Measurements from ENCODE around the gene AMIGO3.
A peak's percentile ranks its signal among the peaks of the same experiment; 100 is the strongest.

Gene AMIGO3

GRCh38 chr3:49724586-49724985 lies 5.1 kb upstream of the AMIGO3 start:
- DNase-seq = no peak

DNA sequence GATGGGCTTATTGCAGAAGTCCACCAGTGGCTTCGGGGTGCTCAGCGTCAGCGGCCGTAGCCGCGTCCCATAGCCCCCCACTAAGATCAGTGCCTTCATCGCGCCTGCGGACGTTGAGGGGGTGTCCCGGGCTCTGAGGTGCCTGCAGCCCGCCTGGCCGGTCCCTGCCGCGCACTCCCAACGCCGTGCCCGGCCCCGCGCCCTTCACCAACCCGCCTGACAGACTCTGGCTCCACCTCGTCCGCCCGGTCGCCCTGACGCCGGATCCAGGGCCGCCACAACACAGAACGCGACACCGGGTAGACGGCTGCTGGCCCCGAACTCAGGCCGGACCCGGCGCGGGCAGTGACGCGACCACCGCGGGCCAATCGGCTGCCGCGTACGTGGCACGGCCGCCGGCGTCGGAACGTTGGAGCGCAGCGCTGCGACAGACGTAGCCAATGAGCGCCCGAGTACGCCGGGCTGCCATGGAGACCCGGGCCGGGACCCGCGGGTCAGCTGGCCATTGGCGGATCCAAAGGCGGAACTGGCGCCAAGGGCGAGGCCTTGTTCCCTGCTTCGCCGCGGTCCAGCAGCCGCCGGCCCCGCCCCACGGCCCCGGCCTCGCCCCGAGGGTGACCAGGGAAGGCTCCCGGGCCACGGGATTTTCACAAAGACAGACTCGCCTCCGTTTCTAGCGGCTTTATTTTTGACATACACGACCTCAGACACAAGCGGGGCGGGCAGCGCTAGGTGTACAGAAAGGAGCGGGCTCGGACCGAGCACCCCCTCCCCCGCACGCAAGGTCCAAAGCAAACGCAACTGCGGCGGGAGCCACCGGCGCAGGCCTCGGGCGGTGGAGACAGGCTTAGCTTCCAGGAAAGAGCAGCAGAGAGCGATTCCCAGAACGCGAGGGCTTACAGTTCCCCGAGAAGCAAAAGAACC lies 4.4 kb upstream of the AMIGO3 start, which contains the start of gene GMPPB:
TSS of gene GMPPB (minus strand) at position 324 of the 924 bp plus-strand sequence. CDS start at position 99, 225 bp downstream.
- peak; percentile 98 for DNase-seq

DNA sequence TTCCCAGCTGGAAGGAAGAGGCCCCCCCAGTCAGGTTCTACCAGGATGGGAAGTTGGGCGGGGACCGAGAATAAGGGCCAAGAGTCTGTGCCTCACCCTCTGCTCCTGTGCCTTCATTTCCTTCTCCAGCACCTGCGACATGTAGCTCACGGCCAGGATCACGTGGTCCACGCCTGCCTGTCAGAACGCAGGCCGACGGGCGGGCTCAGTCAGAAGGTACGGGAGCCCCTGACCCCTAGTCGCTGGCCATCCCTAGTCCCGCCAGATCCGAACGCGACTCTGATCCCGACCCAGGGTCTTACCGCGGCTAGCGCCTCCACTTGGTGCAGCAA lies 3.8 kb upstream of the AMIGO3 start:
- DNase-seq = no peak

DNA sequence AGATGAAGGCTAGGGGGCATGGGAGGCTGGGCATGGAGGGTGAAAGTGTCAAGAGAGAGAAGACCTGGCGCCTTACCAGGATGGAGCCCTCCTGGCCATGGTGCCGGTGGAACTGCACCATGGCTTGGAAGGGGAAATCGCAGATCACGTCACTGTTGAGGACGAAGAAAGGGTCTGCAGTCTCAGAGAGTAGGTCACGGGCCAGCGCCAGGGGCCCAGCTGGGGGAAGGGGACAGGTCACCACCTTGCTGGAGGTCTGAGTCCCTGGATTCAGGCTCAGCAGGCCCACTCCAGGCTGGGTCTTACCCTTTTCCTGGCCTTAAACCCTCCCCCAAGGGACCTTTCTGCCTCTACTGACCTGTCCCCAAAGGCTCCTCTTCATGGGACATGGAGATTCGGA lies 3.4 kb upstream of the AMIGO3 start:
- DNase-seq = no peak

DNA sequence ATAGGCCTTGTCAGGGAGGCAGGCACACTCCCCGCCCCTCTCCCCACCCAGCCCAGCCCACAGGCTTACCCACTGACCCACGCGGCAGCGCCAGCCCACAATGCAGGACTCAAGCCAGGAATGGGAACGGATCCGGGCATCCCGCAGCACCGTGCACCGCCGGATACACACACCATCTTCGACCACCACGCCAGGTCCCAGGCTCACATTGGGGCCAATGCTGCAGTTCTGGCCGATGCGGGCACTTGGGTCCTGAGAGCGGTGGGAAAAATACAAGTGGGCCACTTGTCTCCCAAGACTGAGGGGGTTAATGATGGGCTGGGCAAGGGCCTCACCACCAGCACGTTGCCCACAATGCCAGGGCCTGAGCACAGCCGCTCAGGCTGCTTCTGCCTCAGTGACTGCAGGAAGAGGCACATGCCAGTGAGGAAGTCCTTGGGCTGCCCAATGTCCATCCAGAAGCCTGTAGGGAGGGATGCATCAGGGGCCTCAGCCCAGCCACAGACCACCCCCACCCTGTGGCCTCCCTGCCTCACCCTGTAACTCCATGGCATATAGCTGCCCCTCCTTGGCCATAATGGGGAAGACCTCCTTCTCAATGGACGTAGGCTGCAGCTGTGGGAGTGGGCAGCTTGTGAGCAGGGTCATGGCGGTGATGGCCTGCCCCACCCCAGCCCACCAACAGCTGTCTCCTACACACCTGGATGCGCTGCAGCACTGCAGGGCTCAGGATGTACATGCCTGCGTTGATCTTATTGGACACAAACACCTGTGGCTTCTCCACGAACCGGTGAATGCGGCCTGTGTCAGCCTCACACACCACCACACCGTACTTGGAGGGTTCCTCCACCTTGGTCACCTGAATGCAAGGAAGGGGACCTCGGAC lies 2.7 kb upstream of the AMIGO3 start:
- no peak for DNase-seq

DNA sequence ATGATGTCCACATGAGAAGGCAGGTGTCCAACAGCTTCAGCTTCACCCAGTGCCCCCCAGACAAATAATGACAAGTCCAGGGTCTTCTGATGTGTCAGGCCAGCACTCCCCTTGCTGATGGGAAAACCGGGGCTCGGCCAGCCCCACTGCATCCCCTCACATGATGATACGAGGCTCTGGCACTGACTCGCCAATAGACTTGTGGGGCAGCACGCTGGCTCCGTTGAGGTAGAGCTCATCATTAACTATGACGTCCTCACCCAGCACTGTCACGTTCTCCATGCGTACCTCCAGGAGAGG lies 2.1 kb upstream of the AMIGO3 start:
- DNase-seq = no peak

DNA sequence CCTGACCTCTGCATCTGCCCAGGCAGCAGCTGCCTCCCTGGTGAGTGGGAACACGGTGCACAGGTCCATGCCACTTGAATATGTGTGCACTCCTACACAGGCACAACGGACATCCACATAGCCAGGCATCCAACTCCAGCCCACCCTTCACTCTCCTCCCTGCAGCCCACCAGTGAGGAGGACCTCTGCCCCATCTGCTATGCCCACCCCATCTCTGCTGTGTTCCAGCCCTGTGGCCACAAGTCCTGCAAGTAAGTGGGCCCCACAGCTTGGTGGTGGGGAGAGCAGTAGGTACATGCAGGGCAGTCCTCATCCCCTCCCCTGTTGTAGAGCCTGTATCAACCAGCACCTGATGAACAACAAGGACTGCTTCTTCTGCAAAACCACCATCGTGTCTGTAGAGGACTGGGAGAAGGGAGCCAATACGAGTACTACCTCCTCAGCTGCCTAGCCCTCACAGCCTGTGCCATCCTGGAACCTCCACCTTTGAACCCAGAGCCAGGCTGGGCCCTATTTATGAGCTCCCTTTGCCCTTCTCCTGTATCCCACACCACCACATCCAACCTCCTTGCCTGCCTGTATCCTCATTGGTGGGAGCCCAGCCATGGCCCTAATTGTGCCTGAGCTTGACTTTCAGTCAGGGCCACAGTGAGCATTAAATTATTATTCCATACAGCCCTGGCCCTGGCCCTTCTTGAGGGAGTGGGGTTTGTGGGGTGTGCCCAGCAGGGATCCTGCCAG lies 1.5 kb upstream of the AMIGO3 start:
- no peak for DNase-seq

- DNase-seq = no peak
Observed at GRCh38 chr3:49718858-49719213, 648 bp downstream of the AMIGO3 start.

DNA sequence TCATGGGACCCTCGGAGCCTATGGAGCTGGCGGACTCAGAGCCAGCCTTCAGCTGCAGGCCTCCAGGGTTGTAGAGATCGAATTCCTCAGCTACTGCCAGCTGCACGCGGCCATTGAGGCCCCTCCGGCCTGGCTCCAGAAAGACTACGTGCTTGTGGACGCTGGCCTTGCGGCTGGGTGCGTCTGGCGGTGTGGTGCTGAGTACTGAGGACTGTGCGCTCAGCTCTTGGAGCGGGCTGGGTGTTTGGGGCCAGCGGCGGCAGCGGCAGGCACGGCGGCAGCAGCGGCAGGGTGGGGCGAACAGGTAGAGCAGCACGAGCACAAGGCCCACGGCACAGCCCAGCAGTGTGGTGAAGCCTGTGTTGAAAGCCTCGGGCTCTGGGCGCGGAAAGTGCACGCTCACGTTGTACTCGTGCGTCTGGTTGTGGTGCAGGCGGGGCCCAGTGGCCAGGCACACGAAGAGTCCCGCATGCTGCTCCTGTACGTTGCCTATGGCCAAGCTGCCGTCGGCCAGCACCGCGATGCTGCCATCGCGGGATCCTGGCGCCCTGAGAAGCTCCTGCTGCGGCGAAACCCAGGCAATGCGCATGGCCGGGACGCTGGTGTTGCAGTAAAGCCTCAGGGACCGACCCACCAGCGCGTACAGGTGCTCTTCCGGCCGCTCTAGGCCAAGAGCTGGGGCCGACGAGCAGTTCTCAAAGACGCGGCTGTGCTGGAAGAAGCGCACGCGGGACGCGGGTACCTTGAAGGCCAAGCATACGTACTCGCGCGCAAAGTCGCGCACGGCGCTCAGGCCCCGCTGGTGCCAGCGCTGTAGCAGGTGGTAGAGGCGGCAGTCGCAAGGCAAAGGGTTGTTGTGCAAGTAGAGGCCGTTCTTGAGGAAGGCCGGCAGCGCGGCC lies 1.3 kb downstream of the AMIGO3 start:
- DNase-seq = no peak

- no peak for DNase-seq
Observed at GRCh38 chr3:49717211-49717958, 2.1 kb downstream of the AMIGO3 start.

- no peak for DNase-seq
Observed at GRCh38 chr3:49716691-49717210, 2.7 kb downstream of the AMIGO3 start.

DNA sequence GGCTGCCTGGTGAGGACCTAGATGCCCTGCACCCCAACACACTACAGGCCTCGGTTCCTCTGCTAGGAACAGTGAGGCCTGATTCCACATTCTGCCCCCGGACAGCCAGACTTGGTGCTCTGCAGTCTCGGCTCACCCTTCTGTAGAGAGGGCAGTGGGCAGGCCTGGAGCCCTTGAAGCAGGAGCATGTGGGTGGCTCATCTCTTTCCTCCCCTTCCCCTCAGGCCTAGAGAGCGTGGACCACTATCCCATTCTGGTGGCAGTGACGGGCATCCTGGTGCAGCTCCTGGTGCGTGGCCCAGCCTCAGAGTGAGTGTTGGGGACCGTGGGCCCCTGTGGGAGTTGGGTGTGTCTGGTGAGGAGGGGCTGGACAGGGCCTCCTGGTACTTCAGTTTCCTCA lies 3.3 kb downstream of the AMIGO3 start:
- DNase-seq = no peak

DNA sequence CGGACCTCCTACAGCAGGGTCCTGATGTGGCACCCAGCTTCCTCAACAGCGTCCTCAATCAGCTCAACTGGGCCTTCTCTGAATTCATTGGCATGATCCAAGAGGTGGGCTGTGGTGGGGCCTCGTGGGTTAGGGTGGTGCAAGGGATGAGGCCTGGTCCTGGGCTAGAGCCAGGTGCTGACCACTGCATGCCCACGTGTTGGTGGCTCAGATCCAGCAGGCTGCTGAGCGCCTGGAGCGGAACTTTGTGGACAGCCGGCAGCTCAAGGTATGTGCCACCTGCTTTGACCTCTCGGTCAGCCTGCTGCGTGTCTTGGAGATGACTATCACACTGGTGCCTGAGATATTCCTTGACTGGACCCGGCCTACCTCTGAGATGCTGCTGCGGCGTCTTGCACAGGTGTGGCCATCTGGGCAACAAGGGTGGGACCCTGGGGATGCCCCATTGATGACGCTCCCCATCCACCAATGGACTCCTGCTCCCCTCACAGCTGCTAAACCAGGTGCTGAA lies 3.8 kb downstream of the AMIGO3 start:
- no peak for DNase-seq

DNA sequence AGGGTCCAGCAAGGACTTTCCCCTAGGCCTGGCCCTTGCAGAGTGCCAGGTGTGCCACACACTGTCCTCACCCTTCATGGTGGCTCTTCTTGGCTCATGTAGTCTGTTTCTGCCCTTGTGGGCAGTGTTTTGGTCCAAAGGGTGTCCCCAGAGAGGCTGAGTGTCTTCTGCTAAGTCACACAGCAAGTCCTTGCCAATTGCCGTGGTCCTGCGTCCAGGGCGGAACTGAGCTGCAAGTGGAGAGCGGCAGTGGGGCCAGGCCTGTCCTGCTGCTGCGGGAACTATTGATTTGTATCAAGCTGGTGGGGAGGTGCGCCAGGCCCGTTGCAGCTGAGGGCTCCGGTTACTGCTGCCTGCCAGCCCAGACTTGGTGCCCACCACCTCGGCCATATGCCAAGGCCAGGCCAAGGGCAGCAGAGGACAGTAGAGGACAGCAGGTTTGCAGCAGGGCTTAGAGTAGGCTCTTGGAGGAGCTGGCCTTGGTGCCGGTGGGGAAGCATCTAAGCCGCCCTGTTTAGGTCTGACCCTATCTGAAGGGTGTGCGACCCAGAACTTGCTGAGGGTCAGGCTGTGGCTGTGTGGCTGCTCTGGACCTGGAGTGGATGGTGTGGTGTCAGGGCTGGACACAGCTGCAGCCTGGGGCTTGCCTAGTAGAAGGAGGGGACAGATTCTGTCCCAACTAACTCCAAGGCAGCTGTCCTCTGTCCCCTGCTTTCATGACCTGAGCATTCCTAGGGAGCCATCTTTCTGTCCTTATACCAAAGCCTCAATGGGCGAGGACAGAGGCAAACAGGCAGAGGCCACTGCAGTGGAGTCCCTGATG lies 4.5 kb downstream of the AMIGO3 start:
- no peak for DNase-seq

DNA sequence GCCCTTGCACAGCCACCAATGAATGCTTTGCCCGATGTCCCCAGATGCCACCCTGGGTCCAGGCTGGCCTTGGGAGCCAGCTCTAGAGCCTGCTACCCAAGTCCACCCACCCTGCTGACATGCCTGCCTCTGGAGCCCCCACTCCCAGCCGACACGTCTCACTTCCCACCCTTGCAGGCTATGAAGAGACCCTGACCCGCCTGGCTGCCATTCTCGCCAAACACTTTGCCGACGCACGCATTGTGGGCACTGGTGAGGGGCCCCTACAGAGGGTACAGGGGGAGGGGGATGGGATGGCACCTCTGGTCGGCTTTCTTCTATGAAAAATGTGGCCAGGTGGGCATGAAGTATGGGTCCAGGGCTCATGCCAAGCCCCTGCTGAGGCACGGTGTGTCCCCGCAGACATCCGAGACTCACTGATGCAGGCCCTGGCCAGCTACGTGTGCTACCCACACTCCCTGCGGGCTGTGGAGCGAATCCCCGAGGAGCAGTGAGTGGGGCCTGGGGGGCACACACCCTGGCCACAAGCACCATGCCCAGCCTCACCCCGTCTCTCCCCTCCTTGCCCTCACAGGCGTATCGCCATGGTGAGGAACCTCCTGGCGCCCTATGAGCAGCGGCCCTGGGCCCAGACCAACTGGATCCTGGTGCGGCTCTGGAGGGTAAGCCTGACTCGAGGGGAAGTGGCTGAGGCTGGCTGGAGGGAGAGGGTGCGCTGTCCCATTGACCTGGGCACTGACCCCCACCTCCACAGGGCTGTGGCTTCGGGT lies 6.0 kb downstream of the AMIGO3 start:
- DNase-seq = no peak

DNA sequence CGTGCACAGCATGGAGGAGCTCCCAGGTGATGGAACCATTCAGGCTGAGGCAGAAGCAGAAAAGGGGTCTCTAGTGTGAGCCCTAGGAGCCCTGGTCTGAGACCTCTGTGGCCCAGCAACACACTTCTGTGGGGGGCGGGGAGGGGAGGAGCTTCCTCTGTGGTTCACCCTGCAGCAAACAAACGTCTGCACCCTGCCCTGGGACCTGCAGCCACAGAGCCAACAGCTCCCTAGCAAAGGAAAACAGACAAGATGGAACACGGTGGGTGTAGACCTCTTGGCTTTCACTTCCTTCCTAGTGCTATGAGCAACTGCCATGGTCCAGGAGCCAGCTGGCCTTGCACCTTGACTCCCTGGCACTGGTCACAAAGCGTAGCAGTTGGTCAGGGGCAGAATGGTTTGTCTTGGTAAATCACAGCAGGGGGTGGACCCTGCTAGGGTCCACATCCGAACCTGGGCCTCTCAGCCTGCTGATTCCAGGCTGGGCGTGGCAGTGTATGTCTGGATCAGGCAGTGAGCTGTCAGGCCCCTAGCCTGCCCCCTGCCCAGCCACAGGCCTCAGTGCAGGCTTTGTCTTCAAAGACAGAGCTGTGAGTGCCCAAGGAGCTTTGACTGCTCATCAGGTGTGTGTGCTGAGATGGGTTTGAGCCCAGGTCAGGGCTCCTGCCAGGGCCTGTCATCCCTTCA lies 6.7 kb downstream of the AMIGO3 start:
- DNase-seq = no peak

GRCh38 chr3:49712166-49712565 lies 7.3 kb downstream of the AMIGO3 start:
- DNase-seq = no peak

DNA sequence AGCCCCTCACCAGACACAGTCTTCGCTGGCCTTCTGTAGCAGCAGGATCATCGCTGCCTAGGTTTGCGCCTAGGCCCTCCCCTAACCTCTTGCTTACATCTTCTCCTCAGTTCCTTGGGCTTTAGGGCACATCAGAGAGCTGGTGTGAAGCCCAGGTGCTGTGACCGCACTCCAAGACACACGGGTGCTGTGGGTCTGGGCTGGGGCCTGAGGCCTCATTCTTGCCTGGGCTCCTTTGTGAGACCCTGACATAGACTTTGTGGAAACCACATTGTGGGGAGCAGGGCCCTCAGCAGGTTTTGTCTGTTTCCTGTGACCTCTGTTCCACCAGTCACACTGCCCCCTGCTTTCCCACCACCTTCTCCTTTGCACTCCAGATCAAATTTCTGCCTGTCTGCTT lies 8.0 kb downstream of the AMIGO3 start:
- no peak for DNase-seq

DNA sequence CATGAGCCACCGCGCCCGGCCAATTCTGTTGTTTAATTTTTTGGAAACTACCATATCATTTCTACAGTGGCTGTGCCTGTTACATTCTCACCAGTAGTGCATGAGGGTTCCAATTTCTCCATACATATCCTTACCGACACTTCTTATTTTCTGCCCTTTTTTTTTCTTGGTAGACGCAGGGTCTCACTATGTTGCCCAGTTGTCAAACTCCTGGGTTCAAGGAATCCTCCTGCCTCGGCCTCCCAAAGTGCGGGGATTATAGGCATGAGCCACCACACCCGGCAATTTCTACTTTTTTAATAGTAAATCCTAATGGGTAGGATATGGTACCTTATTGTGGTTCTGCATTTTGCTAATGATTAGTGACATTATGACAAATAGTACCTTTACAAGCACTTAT lies 9.6 kb downstream of the AMIGO3 start:
- DNase-seq = no peak

All from 8988T (cell line).